ENCODE measurements around the gene RWDD4.

GRCh38 chr4:183631577-183632198 lies 27.3 kb downstream of the RWDD4 start:
- TF ChIP-seq CTCF (IDR thresholded peaks at IDR 0.05) (no peak), POLR2A (IDR thresholded peaks at IDR 0.05) (no peak)

Measured in vagina (tissue), 2 donors.